GM12874 (cell line): Measurements from ENCODE around the gene BAHCC1.

Experiments used
- CTCF ChIP-seq: IDR thresholded peaks from 2 replicates; pipeline ENCODE4 v1.5.1; 2011; ENCODE audit warnings: low read depth, mild to moderate bottlenecking, control low read depth, low read length, moderate library complexity; ENCODE audit not compliant: insufficient read depth

The BAHCC1 gene

GRCh38 chr17:81493198-81494038 is 98.2 kb downstream of the BAHCC1 start:
- TF ChIP-seq CTCF, result no peak

GRCh38 chr17:81494626-81495377 is 99.5 kb downstream of the BAHCC1 start:
- no peak for TF ChIP-seq CTCF

- no peak for TF ChIP-seq CTCF
These were observed 103.8 kb downstream of the BAHCC1 start for GRCh38 chr17:81498953-81499600.

- no peak for TF ChIP-seq CTCF
These were observed 104.3 kb downstream of the BAHCC1 start for GRCh38 chr17:81499601-81499970.

DNA sequence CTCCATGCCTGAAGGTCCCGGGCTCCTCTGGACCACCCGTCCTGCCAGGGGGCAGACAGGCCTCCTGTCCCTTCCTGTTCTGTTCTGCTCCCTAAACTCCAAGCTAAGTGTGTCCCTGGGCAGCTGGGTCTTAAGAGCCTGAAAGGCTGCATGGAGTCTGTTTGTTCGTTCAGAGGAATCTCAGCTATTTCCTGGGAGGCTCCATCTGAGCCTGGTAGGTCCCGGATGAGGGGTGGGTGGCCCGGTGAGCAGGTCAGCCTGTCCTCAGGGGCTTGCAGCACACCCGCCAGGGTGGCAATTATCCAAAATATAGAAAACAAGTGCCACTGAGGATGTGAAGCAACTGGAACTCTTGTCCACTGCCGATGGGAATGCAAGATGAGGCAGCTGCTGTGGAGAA is 104.8 kb downstream of the BAHCC1 start:
- no peak for TF ChIP-seq CTCF

- no peak for TF ChIP-seq CTCF
These were observed 107.3 kb downstream of the BAHCC1 start for GRCh38 chr17:81502471-81503017.

- TF ChIP-seq CTCF, result no peak
These were observed 108.4 kb downstream of the BAHCC1 start for GRCh38 chr17:81503619-81504018.
